D721Med (cell line): ENCODE measurements around the gene NPAS3.

ENCODE experiments used
- DNase-seq: peaks from one replicate; pipeline ENCODE4 v3.0.0; 2011; ENCODE audit warnings: low spot score; ENCODE audit not compliant: insufficient read length
- FAIRE-seq: peaks from 2 replicates; lab custom pipeline; 2011; peaks lifted over from hg19 to GRCh38; lab: Jason Lieb, UNC
- TF ChIP-seq, protein P1 (sequence below): IDR thresholded peaks from 2 replicates; pipeline ENCODE4 v1.5.1; 2012; ENCODE audit warnings: mild to moderate bottlenecking, control low read depth; ENCODE audit not compliant: insufficient read depth; ENCODE audit errors: missing control alignments

The NPAS3 gene

DNA sequence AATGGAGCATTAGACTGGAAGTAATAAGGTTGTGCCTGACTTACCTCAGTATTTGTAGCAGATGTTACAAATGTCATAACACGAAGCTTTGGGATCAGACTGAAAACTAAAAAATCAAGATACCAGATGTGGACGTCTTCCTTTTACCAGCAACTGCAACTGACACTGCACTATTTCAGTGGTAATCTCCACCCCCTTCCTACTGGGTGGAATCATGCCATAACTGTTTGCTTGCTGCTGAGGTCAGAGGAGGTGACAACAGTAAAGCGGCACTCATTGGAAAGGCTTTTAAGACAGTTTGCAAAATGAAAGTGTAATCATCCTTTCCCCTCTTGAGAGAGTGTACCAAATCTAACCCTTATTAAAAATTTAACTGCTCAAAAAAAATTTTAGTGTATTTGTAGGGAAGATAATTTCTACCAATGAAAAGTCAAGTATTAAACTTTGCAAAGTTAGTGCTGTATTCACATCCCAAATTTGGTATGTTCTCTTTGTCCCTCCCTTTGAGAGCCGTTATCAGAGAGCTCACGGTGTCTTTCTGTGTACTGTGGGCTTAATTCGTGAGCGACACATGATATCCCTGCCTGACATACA is 420.7 kb downstream of the NPAS3 start:
- DNase-seq, result no peak
- TF ChIP-seq, protein P1, sequence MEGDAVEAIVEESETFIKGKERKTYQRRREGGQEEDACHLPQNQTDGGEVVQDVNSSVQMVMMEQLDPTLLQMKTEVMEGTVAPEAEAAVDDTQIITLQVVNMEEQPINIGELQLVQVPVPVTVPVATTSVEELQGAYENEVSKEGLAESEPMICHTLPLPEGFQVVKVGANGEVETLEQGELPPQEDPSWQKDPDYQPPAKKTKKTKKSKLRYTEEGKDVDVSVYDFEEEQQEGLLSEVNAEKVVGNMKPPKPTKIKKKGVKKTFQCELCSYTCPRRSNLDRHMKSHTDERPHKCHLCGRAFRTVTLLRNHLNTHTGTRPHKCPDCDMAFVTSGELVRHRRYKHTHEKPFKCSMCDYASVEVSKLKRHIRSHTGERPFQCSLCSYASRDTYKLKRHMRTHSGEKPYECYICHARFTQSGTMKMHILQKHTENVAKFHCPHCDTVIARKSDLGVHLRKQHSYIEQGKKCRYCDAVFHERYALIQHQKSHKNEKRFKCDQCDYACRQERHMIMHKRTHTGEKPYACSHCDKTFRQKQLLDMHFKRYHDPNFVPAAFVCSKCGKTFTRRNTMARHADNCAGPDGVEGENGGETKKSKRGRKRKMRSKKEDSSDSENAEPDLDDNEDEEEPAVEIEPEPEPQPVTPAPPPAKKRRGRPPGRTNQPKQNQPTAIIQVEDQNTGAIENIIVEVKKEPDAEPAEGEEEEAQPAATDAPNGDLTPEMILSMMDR, result no peak
- no peak for FAIRE-seq

DNA sequence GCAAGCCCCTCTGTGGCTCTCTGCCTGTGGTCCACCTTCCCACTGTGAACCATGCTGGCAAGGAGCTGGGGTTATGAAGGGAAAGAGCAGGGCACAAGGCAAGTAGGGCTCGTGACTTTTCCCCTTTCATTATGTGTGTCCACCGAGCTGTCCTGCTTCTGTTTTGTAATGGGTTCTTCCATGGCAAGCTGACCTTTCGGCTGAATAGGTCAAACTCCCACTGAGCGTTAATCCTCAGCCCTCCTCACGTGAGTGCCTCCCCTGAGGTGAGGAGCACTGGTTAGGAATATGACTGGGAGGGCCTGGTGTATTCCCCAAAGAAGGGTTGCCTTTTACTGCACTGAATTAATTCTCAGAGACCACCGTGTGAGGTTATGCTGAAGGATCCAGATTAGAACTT is 424.3 kb downstream of the NPAS3 start:
- TF ChIP-seq, protein P1, result no peak
- FAIRE-seq (no peak), DNase-seq (no peak)

DNA sequence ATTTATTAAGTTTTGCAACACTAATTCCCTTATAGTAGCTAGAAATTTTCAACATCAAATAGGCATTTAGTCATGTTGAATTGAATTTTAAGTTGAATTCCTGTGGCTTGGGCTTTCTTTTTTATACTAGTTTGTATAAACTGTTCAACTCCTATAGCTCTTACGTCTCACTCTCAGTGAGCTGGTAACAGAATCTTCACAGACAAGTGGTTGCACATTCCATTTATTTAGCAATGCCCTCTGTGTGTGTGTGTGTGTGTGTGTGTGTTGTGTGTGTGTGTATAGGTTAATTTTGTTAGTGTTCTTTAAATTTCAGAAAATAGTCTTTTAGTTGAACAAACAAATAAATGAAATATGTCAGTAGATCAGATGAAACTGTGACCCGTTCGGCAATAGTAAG is 425.0 kb downstream of the NPAS3 start:
- no peak for FAIRE-seq
- no peak for DNase-seq
- TF ChIP-seq, protein P1, result no peak

DNA sequence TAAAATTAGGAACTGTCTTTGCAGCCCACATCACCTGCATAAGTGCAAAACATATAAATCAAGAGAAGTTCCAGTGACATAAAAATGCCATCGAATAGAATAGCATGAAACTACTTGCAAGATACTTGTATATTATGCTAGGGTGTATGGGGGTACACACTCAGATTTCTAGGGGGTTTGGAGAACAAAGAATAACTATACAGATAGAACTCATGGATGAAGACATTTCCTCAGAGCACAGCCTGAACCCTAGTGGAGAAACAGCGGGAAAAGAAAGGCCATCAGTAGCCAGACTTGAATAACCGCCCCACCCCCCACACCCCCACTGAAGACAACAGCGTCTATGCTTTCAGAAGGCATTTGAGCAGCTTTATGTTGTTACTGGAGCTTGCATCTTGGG is 425.8 kb downstream of the NPAS3 start:
- FAIRE-seq, result no peak
- no peak for DNase-seq
- TF ChIP-seq, protein P1, result no peak

DNA sequence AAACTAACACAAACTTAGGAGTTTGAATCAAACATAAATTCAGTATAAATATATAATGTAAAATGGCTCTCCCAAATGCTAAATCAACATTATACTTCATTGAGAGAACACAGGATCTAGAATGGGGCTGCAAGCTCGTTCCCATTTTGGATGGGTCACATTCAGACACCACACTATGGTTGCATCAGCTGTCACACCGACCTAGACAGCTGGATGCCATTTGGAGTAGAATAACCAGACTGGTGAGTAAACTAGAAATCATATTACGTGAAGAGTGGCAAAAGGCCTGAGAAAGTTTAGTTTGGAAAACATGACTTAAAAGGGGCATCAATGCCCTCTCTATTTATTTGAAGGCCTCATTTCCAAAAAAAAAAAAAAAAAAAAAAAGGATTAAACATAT is 430.4 kb downstream of the NPAS3 start:
- no peak for FAIRE-seq
- TF ChIP-seq, protein P1, result no peak
- DNase-seq, result no peak

DNA sequence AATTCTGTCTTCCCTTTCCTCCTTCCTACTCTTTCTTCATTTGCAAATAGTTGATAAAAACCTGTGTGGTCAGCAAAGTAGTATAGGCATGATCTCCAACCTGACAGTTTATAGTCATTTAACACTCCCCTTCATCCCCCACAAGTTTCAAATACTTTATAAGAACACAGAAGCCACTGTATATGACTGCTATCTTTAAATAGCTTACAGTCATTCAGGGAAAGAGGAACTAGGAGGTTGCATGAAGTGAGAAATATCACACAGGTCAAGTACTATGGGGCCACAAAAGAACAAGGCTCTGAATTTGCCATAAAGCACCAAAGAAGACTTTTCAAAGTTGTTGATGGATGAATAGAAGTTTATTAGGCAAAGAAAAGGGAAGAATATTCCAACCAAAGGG is 431.3 kb downstream of the NPAS3 start:
- FAIRE-seq (no peak), DNase-seq (no peak)

DNA sequence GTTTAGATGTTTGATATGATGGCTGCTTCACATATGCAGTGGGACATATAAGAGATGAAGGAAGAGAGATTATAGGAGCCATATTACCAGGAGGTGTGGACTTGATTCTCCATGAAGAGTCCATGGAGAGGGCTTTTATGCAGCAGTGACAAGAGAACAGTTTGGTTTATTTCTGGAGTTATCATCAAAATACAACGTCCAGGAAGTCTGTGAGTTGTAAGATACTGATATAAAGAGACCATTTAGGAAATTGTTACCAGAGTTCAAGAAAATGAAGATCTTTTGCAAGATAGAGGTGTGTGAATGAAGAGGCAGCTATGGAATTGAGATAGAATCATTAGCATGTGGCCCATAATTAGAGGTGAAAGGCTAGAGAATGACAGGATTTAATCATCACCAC is 431.7 kb downstream of the NPAS3 start:
- TF ChIP-seq, protein P1, result no peak
- no peak for DNase-seq
- FAIRE-seq, result no peak

More for the DNA sequence above, 431.3 kb downstream of the NPAS3 start:
- TF ChIP-seq, protein P1, result no peak
